GM12878 (cell line): Measurements from ENCODE around the gene C17orf107. TPM values are rescaled to one million over a fixed set of nuclear protein-coding genes. Genes with fewer than 3 reads are reported as not detected.
A peak's percentile ranks its signal among the peaks of the same experiment; 100 is the strongest.

Experiments used
- CEBPZ ChIP-seq: fragments of 150-350 bp; IDR thresholded peaks from 2 replicates; pipeline ENCODE4 v1.6.1; 2016; ENCODE audit warnings: low read depth, low read length
- CHD2 ChIP-seq: IDR thresholded peaks from 2 replicates; pipeline ENCODE4 v1.6.1; 2011; ENCODE audit warnings: low read depth, low read length, improper control_type of control experiment, borderline replicate concordance
- CTCF ChIP-seq, 3 experiments: IDR thresholded peaks in 2 of 3; conservative IDR thresholded peaks in 1 of 3; 2 replicates each; pipeline ENCODE4 v1.5.1; 2011; ENCODE audit warnings: low read depth in 3 of 3, low read length in 3 of 3, mild to moderate bottlenecking in 3 of 3, control low read depth in 2 of 3, moderate library complexity in 2 of 3, inconsistent platforms in 1 of 3, mixed read lengths in 1 of 3; ENCODE audit not compliant: control insufficient read depth in 2 of 3, insufficient read depth in 1 of 3; ENCODE audit errors: extremely low read depth in 1 of 3
- DPF2 ChIP-seq: fragments of 450-650 bp; IDR thresholded peaks from 2 replicates; pipeline ENCODE4 v1.6.1; 2017; ENCODE audit warnings: mild to moderate bottlenecking
- ETV6 ChIP-seq, 2 experiments: fragments of 450-650 bp in 1 of 2; IDR thresholded peaks in 1 of 2; conservative IDR thresholded peaks in 1 of 2; 2 replicates each; pipeline ENCODE4 v1.6.1; 2014; ENCODE audit warnings: antibody characterized with exemption in 1 of 2, borderline replicate concordance in 1 of 2, low read depth in 1 of 2, mild to moderate bottlenecking in 1 of 2, moderate library complexity in 1 of 2
- HCFC1 ChIP-seq: fragments of 150-350 bp; IDR thresholded peaks from 2 replicates; pipeline ENCODE4 v1.6.1; 2014; ENCODE audit warnings: low read length
- HDGF ChIP-seq: fragments of 450-650 bp; IDR thresholded peaks from 2 replicates; pipeline ENCODE4 v1.6.1; 2016; ENCODE audit warnings: antibody characterized with exemption
- KLF5 ChIP-seq: fragments of 450-650 bp; IDR thresholded peaks from 2 replicates; pipeline ENCODE4 v1.6.1; 2014; ENCODE audit warnings: mild to moderate bottlenecking; ENCODE audit not compliant: partially characterized antibody
- MTA3 ChIP-seq: IDR thresholded peaks from 2 replicates; pipeline ENCODE4 v1.6.1; 2012; ENCODE audit warnings: low read length, inconsistent platforms, borderline replicate concordance
- NFYA ChIP-seq: IDR thresholded peaks from 2 replicates; pipeline ENCODE4 v1.6.1; 2011; ENCODE audit warnings: low read depth, mild to moderate bottlenecking, low read length, improper control_type of control experiment, borderline replicate concordance
- NR2F1 ChIP-seq: fragments of 450-650 bp; conservative IDR thresholded peaks from 2 replicates; pipeline ENCODE4 v1.6.1; 2017; ENCODE audit warnings: mild to moderate bottlenecking
- PRDM15 ChIP-seq: fragments of 450-650 bp; formaldehyde crosslinking; IDR thresholded peaks from 2 replicates; pipeline ENCODE4 v1.4.0; 2020; ENCODE audit warnings: mild to moderate bottlenecking, moderate library complexity
- SMAD1 ChIP-seq: fragments of 450-650 bp; IDR thresholded peaks from 2 replicates; pipeline ENCODE4 v1.6.1; 2018; ENCODE audit warnings: mild to moderate bottlenecking, low read depth; ENCODE audit not compliant: partially characterized antibody
- SREBF2 ChIP-seq: IDR thresholded peaks from 2 replicates; pipeline ENCODE4 v1.6.1; 2012; ENCODE audit warnings: mild to moderate bottlenecking, low read length
- STAT3 ChIP-seq: IDR thresholded peaks from 2 replicates; pipeline ENCODE4 v1.6.1; 2011; ENCODE audit warnings: low read depth, low read length, improper control_type of control experiment
- TAF1 ChIP-seq: IDR thresholded peaks from 2 replicates; pipeline ENCODE4 v1.6.1; 2011; ENCODE audit warnings: mild to moderate bottlenecking, low read depth, low read length, borderline replicate concordance
- TCF3 ChIP-seq: IDR thresholded peaks from 2 replicates; pipeline ENCODE4 v1.6.1; 2012; ENCODE audit warnings: low read depth, mild to moderate bottlenecking, low read length, borderline replicate concordance; ENCODE audit not compliant: insufficient read depth
- USF1 ChIP-seq: IDR thresholded peaks from 2 replicates; pipeline ENCODE4 v1.6.1; 2011; ENCODE audit warnings: borderline replicate concordance, low read depth, mild to moderate bottlenecking, moderate library complexity, mixed read lengths, low read length; ENCODE audit not compliant: insufficient read depth; ENCODE audit errors: extremely low read length
- ZNF24 ChIP-seq: fragments of 450-650 bp; IDR thresholded peaks from 2 replicates; pipeline ENCODE4 v1.6.1; 2017; ENCODE audit warnings: antibody characterized with exemption, mild to moderate bottlenecking
- ZNF384 ChIP-seq: IDR thresholded peaks from 2 replicates; pipeline ENCODE4 v1.6.1; 2012; ENCODE audit warnings: low read depth, mild to moderate bottlenecking, low read length, improper control_type of control experiment, borderline replicate concordance
- polyA plus RNA-seq, 11 experiments: library from polyadenylated mRNA; depleted of rRNA in 4 of 11; unstranded in 6 of 11; stranded (reverse) in 5 of 11; fragments of >200 nt; fragmentation: Nextera tagmentation in 4 of 11; fragmentation: Illumina TruSeq in 1 of 11; extraction: Ambion mirVana in 4 of 11; extraction: Trizol in 1 of 11; gene quantifications; 1 replicate in 1 of 11; 2 replicates in 10 of 11; pipeline versions ENCODE4 v1.2.1 to v1.2.3, GENCODE V29; 2011 to 2016; ENCODE audit warnings: inconsistent platforms in 2 of 11, missing spikeins in 2 of 11, low read depth in 1 of 11
- total RNA-seq, 4 experiments: library from RNA; depleted of rRNA in 3 of 4; stranded (reverse); fragments of >200 nt in 3 of 4; fragmentation: Illumina TruSeq in 1 of 4; extraction: Trizol in 1 of 4; gene quantifications; 2 replicates each; pipeline versions ENCODE4 v1.2.1 to v1.2.3, GENCODE V29; 2013 to 2021

C17orf107 gene
- total and polyA plus RNA-seq, 10 of the 15 experiments (the other 5 are each of a cell fraction or from before 2014, with no cell fraction given): 0.05 to 0.46 (median 0.11) TPM; not detected in 3

- no peak for TF ChIP-seq SREBF2
- TF ChIP-seq PRDM15: no peak
- no peak for TF ChIP-seq SMAD1
- no peak for TF ChIP-seq ZNF24
- TF ChIP-seq TCF3: no peak
- TF ChIP-seq STAT3: no peak
- TF ChIP-seq USF1: no peak
- TF ChIP-seq HCFC1: no peak
- TF ChIP-seq KLF5: no peak
- TF ChIP-seq CTCF (IDR thresholded peaks at IDR 0.05 in 2 of 3, conservative IDR thresholded peaks at IDR 0.05 in 1 of 3; ENCODE audit: control insufficient read depth in 2 of 3, extremely low read depth in 1 of 3, insufficient read depth in 1 of 3, low read depth in 3 of 3, low read length in 3 of 3): peak; percentile 79 to 84 (median 84)
- TF ChIP-seq CEBPZ: no peak
- no peak for TF ChIP-seq NFYA
- TF ChIP-seq ETV6 (conservative IDR thresholded peaks at IDR 0.05 in 1 of 2, IDR thresholded peaks at IDR 0.05 in 1 of 2; ENCODE audit: borderline replicate concordance in 1 of 2, low read depth in 1 of 2): no peak
- no peak for TF ChIP-seq NR2F1
- peak; percentile 98 for TF ChIP-seq HDGF
- no peak for TF ChIP-seq ZNF384
- no peak for TF ChIP-seq TAF1
- TF ChIP-seq DPF2: no peak
- no peak for TF ChIP-seq MTA3
- no peak for TF ChIP-seq CHD2
Observed at GRCh38 chr17:4908711-4909496, 9.6 kb downstream of the C17orf107 start (continued).
